ENCODE data around the gene TSPO.

TSPO gene

DNA sequence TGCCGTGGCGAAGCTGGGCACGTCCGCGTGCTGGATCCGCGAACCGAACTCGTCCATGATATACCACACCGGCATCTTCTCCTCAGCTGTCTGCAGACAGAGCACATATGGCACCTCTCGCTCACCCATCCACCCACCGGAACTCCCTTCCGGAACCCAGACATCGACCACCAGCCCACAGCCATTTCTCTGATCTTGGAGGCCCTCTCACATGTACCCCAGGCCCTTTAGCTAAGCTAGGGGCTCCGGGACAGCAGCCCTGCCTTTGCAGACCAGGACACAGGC is 28.5 kb downstream of the TSPO start:
- DNase-seq, result no peak

DNA sequence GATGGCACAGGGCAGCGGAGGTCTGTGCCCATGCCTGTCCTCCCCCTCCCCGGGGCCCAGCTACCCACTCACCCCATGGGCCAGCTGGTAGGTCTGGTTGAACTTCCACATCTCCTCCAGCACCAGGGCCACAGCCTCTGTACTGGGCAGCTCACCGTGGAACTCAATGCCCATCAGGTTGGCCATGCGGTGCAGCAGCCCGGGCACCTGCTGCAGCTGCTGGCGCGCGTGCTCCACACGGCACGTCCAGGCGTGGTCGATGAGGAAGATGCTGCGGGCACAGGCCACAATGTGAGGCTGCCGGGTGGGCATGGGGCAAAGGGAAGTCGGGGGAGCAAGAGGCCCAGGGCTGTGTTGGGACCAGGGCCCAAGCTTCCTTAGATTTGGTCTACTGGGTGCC is 29.3 kb downstream of the TSPO start:
- no peak for DNase-seq

DNA sequence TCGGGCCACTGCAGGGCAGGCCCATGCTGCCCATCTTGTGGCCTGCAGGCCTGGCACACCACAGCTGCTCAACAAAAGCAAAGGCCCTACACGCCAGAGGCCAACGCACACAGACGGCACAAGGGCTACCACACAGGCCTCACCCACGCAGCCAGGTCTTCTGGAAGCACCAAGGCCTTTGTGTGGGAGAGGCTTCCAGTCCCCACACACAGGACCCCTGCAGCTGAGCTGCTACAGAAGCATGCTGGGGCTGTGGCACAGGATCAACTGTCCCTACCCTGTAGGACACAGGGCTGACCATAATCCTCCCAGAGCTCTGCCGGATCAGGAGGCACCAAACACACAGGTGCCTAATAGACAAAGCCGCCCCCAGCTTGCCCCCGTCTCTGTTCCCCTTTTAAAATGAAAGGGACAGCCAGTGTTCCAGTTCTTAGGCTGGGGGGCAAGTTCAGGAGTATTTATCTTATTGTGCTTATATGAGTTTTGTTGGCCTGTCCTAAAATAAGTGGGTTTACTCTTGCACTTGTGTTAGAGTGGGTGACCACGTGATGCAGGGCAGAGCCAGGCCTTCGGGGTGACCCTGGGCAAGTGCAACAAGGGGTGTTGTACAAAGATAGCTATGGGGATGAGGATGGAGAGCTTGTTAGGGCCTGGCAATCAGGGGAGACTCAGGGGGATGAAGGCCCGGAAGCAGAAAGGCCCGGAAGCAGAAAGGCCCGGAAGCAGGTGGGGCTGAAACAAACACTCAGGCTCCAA is 30.1 kb downstream of the TSPO start:
- DNase-seq, result no peak

- no peak for DNase-seq
These were observed 30.8 kb downstream of the TSPO start for GRCh38 chr22:43182118-43182517.

- no peak for DNase-seq
These were observed 31.4 kb downstream of the TSPO start for GRCh38 chr22:43182726-43183125.

DNA sequence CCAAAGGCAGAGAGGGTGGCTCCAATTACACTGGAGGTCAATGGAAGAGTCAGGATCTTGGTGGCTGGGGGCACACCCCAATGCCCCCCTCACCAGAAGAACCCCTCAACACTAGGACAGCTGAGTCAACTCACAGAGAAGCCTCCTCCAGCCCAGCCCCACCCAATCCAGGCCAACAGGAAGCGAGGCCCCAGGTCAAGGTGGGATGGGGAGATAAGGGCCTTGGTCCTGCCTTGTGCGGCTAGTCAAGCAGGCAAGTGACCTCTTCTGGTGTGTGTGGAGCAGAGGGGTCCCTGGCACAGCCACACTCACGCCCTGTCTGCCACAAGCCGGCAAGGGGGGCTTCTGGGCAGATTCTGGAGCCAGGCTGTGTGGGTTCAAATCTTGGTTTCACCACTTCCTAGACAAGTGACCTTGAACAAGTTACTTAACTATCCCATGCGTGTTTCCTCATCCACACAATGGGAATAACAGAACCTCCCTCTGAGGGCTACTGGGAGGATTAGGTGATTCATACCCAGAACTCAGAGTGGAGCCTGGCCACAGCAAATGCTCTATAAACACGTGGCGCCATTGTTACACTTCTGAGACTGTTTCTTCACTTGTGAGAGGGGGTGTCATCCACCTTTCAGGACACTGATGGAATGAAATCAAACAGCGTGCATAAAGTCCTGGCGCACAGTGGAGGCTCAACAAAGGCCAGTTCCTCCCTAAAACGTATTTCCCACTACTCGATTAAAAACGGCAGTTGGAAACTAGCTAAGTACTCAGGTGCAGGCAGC is 32.3 kb downstream of the TSPO start:
- DNase-seq, result no peak

GRCh38 chr22:43185860-43186261 is 34.5 kb downstream of the TSPO start:
- DNase-seq, result no peak

DNA sequence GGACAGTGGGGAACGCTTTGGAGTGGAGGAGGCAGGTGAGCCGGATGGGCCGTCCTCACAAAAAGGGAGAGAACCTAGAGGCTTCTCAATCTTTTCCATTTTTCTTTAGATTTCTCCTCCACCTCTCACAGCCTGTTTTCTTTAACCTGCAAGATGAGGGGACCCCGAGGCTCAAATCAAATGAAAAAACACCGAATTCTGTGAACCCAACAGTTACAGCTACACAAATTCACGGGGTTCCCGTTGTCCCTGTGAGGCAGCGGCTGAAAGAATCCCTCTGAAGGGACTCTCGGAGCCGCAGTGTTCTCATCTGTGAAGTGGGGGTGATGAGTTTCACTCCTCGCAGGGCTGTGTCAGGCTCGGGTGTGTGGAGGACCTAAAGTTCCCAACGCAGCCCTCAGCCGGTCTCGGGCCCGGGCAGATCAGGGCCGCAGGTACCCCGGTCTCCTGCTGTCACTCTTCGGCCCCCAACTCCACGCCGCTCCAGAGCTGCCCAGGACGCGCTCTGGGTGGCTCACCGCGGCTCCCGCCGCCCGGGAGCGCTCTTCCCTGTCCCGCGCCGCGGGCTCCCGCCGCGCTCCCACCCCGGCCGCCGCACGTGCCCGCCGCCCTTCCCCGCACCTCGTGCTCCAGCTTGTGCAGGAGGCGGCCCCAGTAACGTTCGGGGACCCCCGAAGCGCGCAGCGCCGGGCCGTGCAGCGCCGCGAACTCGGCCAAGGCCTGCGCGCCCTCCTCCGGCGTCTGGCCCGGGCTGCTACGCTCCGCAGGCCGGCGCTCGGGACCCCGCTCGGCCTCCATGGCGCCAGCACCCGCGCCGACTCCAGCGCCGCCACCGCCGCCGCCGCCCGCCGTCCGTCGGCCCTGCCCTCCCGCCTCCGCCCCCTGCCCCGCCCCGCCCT is 35.2 kb downstream of the TSPO start, which contains the start of gene TTLL12:
Gene TTLL12, minus strand, starts transcription at position 863 of the 899 bp plus-strand sequence. Its CDS starts 65 bp downstream, at position 798.
- peak; percentile 69 for DNase-seq

DNA sequence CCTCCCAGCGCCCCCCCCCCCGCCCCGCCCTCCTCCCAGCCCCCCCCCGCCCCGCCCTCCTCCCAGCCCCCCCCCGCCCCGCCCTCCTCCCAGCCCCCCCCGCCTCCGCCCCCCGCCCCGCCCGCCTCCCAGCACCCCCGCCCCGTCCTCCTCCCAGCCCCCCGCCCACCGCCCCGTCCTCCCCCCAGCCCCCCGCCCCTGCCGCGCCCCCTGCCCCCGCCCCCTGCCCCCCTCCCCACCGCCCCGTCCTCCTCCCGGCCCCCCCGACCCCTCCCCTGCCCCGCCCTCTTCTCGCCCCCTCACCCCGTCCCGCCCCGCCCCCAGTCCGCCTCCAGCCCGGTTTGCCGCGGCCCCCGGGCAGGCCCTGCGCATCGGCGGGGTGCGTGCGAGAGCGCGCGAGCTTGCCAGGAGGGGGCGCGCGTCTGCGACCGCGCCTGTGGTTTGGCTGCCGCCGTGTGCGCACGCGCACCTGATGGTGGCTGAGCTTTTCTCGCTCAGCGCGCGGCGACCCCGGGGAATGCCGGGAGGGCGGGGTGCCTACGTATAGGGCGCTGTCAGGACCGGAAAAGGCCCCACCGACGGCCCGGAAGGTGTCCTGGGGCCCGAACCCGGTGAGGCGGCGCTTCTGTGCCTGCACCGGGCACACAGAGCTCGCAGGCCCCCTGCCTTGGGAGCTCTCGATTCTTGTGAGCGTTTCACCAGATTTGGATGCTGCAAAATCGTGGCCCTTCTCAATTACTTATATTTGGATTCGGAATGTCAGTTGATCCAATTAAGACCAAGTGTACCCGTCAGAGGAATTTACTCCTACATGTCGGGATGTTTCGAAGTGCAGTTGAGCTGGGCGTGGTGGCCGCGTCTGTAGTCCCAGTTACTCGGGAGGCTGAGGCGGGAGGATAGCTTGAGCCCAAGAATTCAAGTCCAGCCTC is 36.1 kb downstream of the TSPO start:
- peak; percentile 97 for DNase-seq

DNA sequence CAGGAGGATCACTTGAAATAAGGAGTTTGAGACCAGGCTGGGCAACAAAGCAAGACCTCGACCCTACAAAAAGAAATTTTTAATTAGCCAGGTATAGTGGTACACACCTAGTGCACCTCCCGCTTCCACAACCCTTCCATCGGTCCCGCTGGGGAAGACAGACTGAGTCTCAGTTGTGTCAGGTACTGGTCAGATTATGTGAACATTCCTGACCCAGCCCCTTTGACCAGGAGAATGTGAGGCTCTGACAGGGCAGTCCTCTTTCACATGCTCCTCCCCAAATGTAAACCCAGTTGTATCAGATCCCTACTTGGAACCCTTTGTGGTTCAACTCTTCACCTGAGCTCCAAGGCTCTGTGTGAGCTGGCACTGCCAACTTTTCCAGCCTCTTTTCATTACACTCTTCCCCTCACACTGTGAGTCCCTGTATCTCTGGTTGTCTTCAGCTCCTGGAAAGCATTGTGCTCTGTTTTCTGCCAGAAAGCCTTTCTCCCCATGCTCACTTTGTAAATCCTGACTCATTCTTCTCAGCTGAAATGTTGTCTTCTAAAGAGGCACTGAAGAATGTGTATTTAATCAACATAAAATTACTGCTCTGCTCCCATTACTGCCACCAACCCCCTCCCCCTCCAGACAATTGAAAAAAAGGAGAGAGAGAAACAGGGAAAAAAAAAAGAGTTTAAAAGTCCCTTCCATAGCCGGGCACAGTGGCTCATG is 37.6 kb downstream of the TSPO start:
- no peak for DNase-seq

GRCh38 chr22:43191831-43192230 is 40.5 kb downstream of the TSPO start:
- DNase-seq, result no peak

DNA sequence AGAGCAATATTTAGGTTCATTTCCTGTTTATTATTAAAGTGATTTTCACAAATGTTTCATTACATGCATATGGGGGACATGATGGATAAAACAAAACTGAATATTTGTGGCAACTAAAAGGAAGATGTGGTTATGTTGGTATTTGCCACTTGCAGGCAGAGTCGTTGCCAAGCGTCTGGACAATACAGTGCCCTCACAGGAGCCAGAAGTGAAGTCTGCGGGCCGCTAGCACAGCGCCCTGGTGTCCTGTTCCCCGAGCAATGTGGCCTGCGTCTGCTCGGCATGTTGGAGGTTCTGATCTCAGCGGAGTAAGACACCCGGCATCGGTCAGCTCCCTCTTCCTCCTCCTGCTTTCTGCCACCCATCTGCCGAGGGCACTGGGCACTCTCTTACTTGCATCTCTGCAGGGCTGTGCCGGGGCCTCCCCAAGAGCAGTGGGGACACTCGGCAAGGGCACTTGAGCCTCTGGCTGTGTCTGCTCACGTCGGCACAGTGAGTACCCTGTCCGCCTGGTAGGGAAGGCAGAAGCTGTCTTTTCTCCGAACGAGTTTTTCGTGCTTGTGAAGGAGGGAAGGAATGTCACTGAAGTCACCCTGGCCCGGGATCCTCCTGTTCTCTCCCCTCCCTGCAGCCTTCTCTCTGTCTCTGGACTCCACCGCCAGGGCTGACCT is 46.0 kb downstream of the TSPO start:
- no peak for DNase-seq

DNA sequence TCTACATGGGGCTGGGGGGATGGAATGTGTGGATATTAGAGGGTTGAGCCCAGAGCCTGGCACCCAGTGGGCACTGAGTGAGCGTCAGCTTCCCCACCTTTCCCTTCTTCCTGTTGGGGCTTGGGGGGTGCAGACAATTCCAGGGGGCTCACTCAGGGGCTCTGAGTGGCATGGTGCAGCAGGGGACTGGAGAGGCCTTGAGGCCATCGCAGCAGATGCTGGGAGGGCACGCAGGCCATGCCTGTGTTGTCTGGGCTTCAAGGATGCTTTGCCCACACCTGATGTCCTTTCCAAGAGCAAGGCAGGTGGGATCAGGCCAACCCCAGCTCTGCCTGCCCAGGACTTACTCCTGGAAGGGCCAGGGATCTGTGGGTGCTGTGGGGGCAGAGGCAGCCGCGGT is 46.8 kb downstream of the TSPO start:
- no peak for DNase-seq

GRCh38 chr22:43198936-43199335 is 47.6 kb downstream of the TSPO start:
- no peak for DNase-seq

DNA sequence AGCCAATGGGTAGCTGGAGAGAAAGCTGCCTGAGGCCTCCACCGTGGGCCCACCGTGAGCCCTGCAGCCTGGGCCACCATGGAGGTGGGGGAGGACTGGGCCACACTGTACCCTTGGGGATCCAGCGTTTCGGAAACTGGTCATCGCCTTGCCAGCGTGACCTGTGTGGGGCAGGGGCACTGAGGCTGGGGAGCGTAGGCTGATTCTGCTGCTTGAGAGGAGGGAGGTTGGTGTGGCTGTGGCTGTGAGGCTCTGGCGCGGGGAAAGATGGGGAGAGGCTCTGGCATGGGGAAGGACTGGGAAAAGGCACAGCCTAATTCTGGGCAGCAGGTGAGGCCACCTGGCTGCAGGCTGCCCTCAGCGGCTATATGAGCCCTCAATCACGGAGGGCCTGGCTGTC is 48.2 kb downstream of the TSPO start:
- DNase-seq, result no peak

DNA sequence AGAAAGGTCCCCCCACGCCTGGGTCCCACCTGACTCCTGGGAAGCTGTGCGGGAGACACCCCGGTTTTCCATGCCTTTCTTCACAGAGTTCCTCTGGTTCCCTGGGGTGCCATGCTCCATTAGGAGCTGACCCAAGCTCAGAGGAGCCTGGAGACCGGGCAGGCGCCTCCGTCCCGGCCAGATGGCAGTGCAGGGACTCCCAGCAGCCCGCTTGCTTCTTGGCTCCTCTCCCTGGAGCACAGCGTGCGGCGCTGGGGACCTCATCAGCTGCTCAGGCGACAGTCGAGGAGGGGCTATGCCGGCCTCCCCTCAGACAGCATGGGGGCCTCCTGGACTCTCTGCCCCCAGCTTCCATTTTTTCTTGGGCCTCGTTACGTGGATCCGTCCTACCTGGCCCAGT is 48.7 kb downstream of the TSPO start:
- no peak for DNase-seq

- DNase-seq, result no peak
These were observed 49.2 kb downstream of the TSPO start for GRCh38 chr22:43200555-43200954.

GRCh38 chr22:43201486-43202219 is 50.3 kb downstream of the TSPO start:
- DNase-seq, result no peak

GRCh38 chr22:43202326-43202725 is 51.0 kb downstream of the TSPO start:
- DNase-seq, result no peak

- DNase-seq, result no peak
These were observed 51.5 kb downstream of the TSPO start for GRCh38 chr22:43202756-43203410.
